A549 (cell line): ENCODE results near the gene SIM2. TPM values are rescaled to one million over a fixed set of nuclear protein-coding genes. Genes with fewer than 3 reads are reported as not detected.
A peak's percentile ranks its signal among the peaks of the same experiment; 100 is the strongest.

Experiments
- ATAC-seq, 2 experiments: fragments of 200-7000 bp in 1 of 2; fragments of >200 bp in 1 of 2; cut with Nextera tagmentation in 1 of 2; cut with Tn5 transposase in 1 of 2; 3 replicates each; pipeline versions ENCODE4 v1.8.0 to v1.9.1; 2018 to 2020; ENCODE audit warnings: mild to moderate bottlenecking in 1 of 2, moderate library complexity in 1 of 2
- CTCF ChIA-PET: fragments of 300-600 bp; sonication (Branson Sonifier 250); formaldehyde crosslinking; extraction: SDS; loops from one replicate; lab custom pipeline; 2021; ENCODE audit warnings: antibody characterized with exemption, inconsistent platforms; lab: Yijun Ruan, JAX
- POLR2A ChIA-PET: fragments of 350-600 bp; formaldehyde crosslinking; extraction: SDS; loops from one replicate; lab custom pipeline; 2021; ENCODE audit warnings: antibody characterized with exemption, inconsistent platforms; lab: Yijun Ruan, JAX
- DNase-seq, 2 experiments: peaks; one replicate each; pipeline versions ENCODE4 v3.0.0 to v3.0.0-alpha.2; 2011 to 2016; ENCODE audit warnings: low read depth in 1 of 2, low spot score in 1 of 2
- FAIRE-seq: peaks from 2 replicates; lab custom pipeline; 2011; peaks lifted over from hg19 to GRCh38; lab: Jason Lieb, UNC
- H3K27ac ChIP-seq, 2 experiments: fragments of >200 bp; sonication (Bioruptor Twin); formaldehyde crosslinking; 3 replicates each; pipeline ENCODE4 v1.5.1; 2016 to 2017
- H3K4me1 ChIP-seq: fragments of >200 bp; sonication (Bioruptor Twin); formaldehyde crosslinking; 3 replicates; pipeline ENCODE4 v1.6.1; 2016
- H3K4me2 ChIP-seq: fragments of >200 bp; sonication (Bioruptor Twin); formaldehyde crosslinking; 3 replicates; pipeline ENCODE4 v1.6.1; 2016
- H3K4me3 ChIP-seq: fragments of >200 bp; sonication (Bioruptor Twin); formaldehyde crosslinking; 3 replicates; pipeline ENCODE4 v1.5.1; 2016
- H3K9me3 ChIP-seq: fragments of >200 bp; sonication (Bioruptor Twin); formaldehyde crosslinking; 3 replicates; pipeline ENCODE4 v1.6.1; 2016
- BCL3 ChIP-seq: fragments of >200 bp; sonication (Bioruptor Twin); formaldehyde crosslinking; IDR thresholded peaks from 3 replicates; pipeline ENCODE4 v1.6.1; 2016
- BHLHE40 ChIP-seq: IDR thresholded peaks from 2 replicates; pipeline ENCODE4 v1.6.1; 2012; ENCODE audit warnings: low read depth, low read length, inconsistent platforms
- CHD4 ChIP-seq: fragments of 200-600 bp; sonication (generic); IDR thresholded peaks from 2 replicates; pipeline ENCODE4 v1.6.1; 2016; ENCODE audit warnings: antibody characterized with exemption, mild to moderate bottlenecking, borderline replicate concordance
- CTCF ChIP-seq: fragments of >200 bp; sonication (Bioruptor Twin); formaldehyde crosslinking; IDR thresholded peaks from 3 replicates; pipeline ENCODE4 v1.5.1; 2016
- ELK1 ChIP-seq: fragments of 150-350 bp; IDR thresholded peaks from 2 replicates; pipeline ENCODE4 v1.6.1; 2014; ENCODE audit warnings: low read depth, mild to moderate bottlenecking, low read length
- FOSL2 ChIP-seq, 2 experiments: fragments of 450-650 bp in 1 of 2; fragments of >200 bp in 1 of 2; sonication (Bioruptor Twin) in 1 of 2; formaldehyde crosslinking; IDR thresholded peaks; 2 replicates each; pipeline versions ENCODE4 v1.5.0 to v1.6.1; 2016 to 2020; ENCODE audit warnings: mild to moderate bottlenecking in 1 of 2, moderate library complexity in 1 of 2
- JUN ChIP-seq, 2 experiments: fragments of >200 bp; sonication (Bioruptor Twin); formaldehyde crosslinking; IDR thresholded peaks; 2 replicates in 1 of 2; 3 replicates in 1 of 2; pipeline ENCODE4 v1.6.1; 2016 to 2017
- KDM5A ChIP-seq: fragments of 200-600 bp; sonication (generic); IDR thresholded peaks from 2 replicates; pipeline ENCODE4 v1.6.1; 2016; ENCODE audit warnings: antibody characterized with exemption, mild to moderate bottlenecking
- MAFK ChIP-seq: fragments of 450-650 bp; IDR thresholded peaks from 2 replicates; pipeline ENCODE4 v1.6.1; 2014; ENCODE audit not compliant: partially characterized antibody
- MAX ChIP-seq: IDR thresholded peaks from 2 replicates; pipeline ENCODE4 v1.6.1; 2012
- MAZ ChIP-seq: fragments of 150-350 bp; IDR thresholded peaks from 2 replicates; pipeline ENCODE4 v1.6.1; 2014; ENCODE audit warnings: antibody characterized with exemption, low read depth, low read length, borderline replicate concordance
- NFE2L2 ChIP-seq: fragments of 150-350 bp; conservative IDR thresholded peaks from 2 replicates; pipeline ENCODE4 v1.6.1; 2014; ENCODE audit warnings: low read length
- NPAS2 ChIP-seq: fragments of 250-450 bp; sonication (Bioruptor Pico); IDR thresholded peaks from 2 replicates; pipeline ENCODE4 v1.8.0; 2022; ENCODE audit warnings: mild to moderate bottlenecking, moderate library complexity, borderline replicate concordance
- NR3C1 ChIP-seq: fragments of >200 bp; sonication (Bioruptor Twin); formaldehyde crosslinking; IDR thresholded peaks from 3 replicates; pipeline ENCODE4 v1.6.1; 2017
- PBX3 ChIP-seq: IDR thresholded peaks from 2 replicates; pipeline ENCODE4 v1.6.1; 2012
- RARB ChIP-seq: fragments of 250-450 bp; sonication (Bioruptor Pico); IDR thresholded peaks from 2 replicates; pipeline ENCODE4 v1.8.0; 2021; ENCODE audit warnings: mild to moderate bottlenecking, moderate library complexity
- RCOR1 ChIP-seq: fragments of 150-350 bp; IDR thresholded peaks from 2 replicates; pipeline ENCODE4 v1.6.1; 2014; ENCODE audit warnings: antibody characterized with exemption, low read length, low read depth
- RFX5 ChIP-seq: fragments of 450-650 bp; IDR thresholded peaks from 2 replicates; pipeline ENCODE4 v1.7.1; 2014; ENCODE audit warnings: antibody characterized with exemption, mild to moderate bottlenecking, moderate library complexity
- SREBF2 ChIP-seq: fragments of 450-650 bp; IDR thresholded peaks from 2 replicates; pipeline ENCODE4 v1.6.1; 2014; ENCODE audit warnings: mild to moderate bottlenecking, moderate library complexity
- TP53 ChIP-seq: fragments of 250-450 bp; sonication (Bioruptor Pico); IDR thresholded peaks from 2 replicates; pipeline ENCODE4 v1.5.0; 2021; ENCODE audit warnings: mild to moderate bottlenecking, moderate library complexity
- ZC3H11A ChIP-seq: fragments of 450-650 bp; IDR thresholded peaks from 2 replicates; pipeline ENCODE4 v1.6.1; 2014; ENCODE audit warnings: antibody characterized with exemption, mild to moderate bottlenecking
- ZFP36 ChIP-seq: fragments of 450-650 bp; IDR thresholded peaks from 2 replicates; pipeline ENCODE4 v1.6.1; 2014; ENCODE audit warnings: borderline replicate concordance; ENCODE audit not compliant: partially characterized antibody
- ZNF302 ChIP-seq: fragments of 250-450 bp; sonication (Bioruptor Pico); IDR thresholded peaks from 2 replicates; pipeline ENCODE4 v1.9.0; 2021; ENCODE audit warnings: inconsistent platforms, mild to moderate bottlenecking, moderate library complexity
- WGBS: methylation state at CpG from one replicate; pipeline ENCODE4 v1.1.6; 2017; ENCODE audit errors: missing lambda C conversion rate; 5-methylcytosine and 5-hydroxymethylcytosine counted together
- polyA plus RNA-seq, 4 experiments: library from polyadenylated mRNA; depleted of rRNA in 3 of 4; stranded (reverse); fragments of >200 nt; fragmentation: RNase III in 1 of 4; extraction: RNeasy Plus Mini Kit Qiagen cat#74134 plus additional on column Dnase treatment in 1 of 4; gene quantifications; 2 replicates in 3 of 4; 3 replicates in 1 of 4; pipeline ENCODE4 v1.2.3, GENCODE V29; 2011 to 2017

SIM2 gene
- polyA plus RNA-seq, 2 of the 4 experiments (the other 2 are of a cell fraction), result 12.6 to 13.4 TPM

- ChIA-PET POLR2A (no interaction called here), CTCF (interaction anchor here (1.1 to 1.8 kb wide), 4 partner anchors 11 to 215 kb away, joined by 3 to 6 read pairs (median 4); no protein-coding TSS in a partner anchor)
- no peak for FAIRE-seq
- H3K4me2 ChIP-seq, result peak overlapping the region; percentile 70
- H3K27ac ChIP-seq, result peak overlapping the region; percentile 32 to 96; a peak in 5 of 6 replicates
- no peak for DNase-seq
- 82% methylated on average over 17 of the region's 26 CpGs for WGBS
- H3K4me1 ChIP-seq, result peaks cover 24% of the 10 kb centered on the region; the same call in 1 of the 3 replicates
- TF ChIP-seq MAZ, result no peak
- TF ChIP-seq NPAS2, result no peak
- no peak for TF ChIP-seq ELK1
- TF ChIP-seq BHLHE40, result no peak
- TF ChIP-seq NFE2L2, result no peak
- TF ChIP-seq CHD4, result no peak
- TF ChIP-seq PBX3, result no peak
- no peak for TF ChIP-seq FOSL2 (IDR thresholded peaks at IDR 0.05)
- TF ChIP-seq FOSL2 (CRISPR knock-in tag; IDR thresholded peaks at IDR 0.05), result no peak
- no peak for TF ChIP-seq CTCF
- no peak for TF ChIP-seq MAFK
- ATAC-seq, result no peak
- peak overlapping the region; percentile 61 for H3K4me3 ChIP-seq
- H3K9me3 ChIP-seq, result no peaks in the 10 kb centered on the region
These were observed 3.1 kb downstream of the SIM2 start for GRCh38 chr21:36701756-36702621.

GRCh38 chr21:36702622-36702968, 3.7 kb downstream of the SIM2 start:
- Histone ChIP-seq H3K9me3 (no peaks in the 10 kb centered on the region), H3K4me1 (peaks cover 24% of the 10 kb centered on the region; the same call in 1 of the 3 replicates), H3K4me3 (peak overlapping the region; percentile 61; the same call in 2 of the 3 replicates), H3K27ac (peak overlapping the region; percentile 32 to 96; a peak in 5 of 6 replicates), H3K4me2 (peak overlapping the region; percentile 70)
- WGBS, result 98% methylated on average over 6 of the region's 6 CpGs
- TF ChIP-seq TP53 (no peak), ZC3H11A (no peak), ZFP36 (no peak), JUN (IDR thresholded peaks at IDR 0.05) (no peak), MAX (no peak), RFX5 (no peak)
- ATAC-seq (no peak), DNase-seq (no peak), FAIRE-seq (no peak)
- ChIA-PET CTCF (interaction anchor here (1.1 to 1.8 kb wide), 3 partner anchors 72 to 224 kb away, joined by 3 to 6 read pairs (median 4); no protein-coding TSS in a partner anchor), POLR2A (no interaction called here)

GRCh38 chr21:36703123-36703522, 4.2 kb downstream of the SIM2 start:
- no peak overlapping the region for H3K4me3 ChIP-seq
- ATAC-seq (no peak), DNase-seq (no peak), FAIRE-seq (no peak)
- H3K27ac ChIP-seq, result peak overlapping the region in 1 of 2 experiments; percentile 96; a peak in 2 of 6 replicates
- POLR2A ChIA-PET, result no interaction called here
- H3K4me1 ChIP-seq, result peaks cover 20% of the 10 kb centered on the region; the same call in 1 of the 3 replicates
- no peaks in the 10 kb centered on the region for H3K9me3 ChIP-seq
- TF ChIP-seq ZNF302 (CRISPR knock-in tag) (no peak), NR3C1 (no peak), FOSL2 (IDR thresholded peaks at IDR 0.05) (no peak), FOSL2 (CRISPR knock-in tag; IDR thresholded peaks at IDR 0.05) (no peak), KDM5A (no peak), PBX3 (no peak), RARB (CRISPR knock-in tag) (no peak), SREBF2 (no peak), MAX (no peak), NPAS2 (no peak), RCOR1 (no peak), BCL3 (no peak)
- CTCF ChIA-PET, result interaction anchor here (1.8 kb wide), 2 partner anchors 214 to 224 kb away, joined by 4 to 6 read pairs; no protein-coding TSS in a partner anchor
- peak overlapping the region; percentile 70 for H3K4me2 ChIP-seq
- 100% methylated on average over 3 of the region's 3 CpGs for WGBS
